Measurements from ENCODE around the gene TMEM190. TPM values are rescaled to one million over a fixed set of nuclear protein-coding genes. Genes with fewer than 3 reads are reported as not detected.

The TMEM190 gene
- total and polyA plus RNA-seq, 5 donors from 2014 or later = not detected

- H3K27me3 ChIP-seq (ENCODE audit: control insufficient read depth, insufficient read depth, low read length) = no peaks in the 10 kb centered on the region
- no peaks in the 10 kb centered on the region for H3K36me3 ChIP-seq (ENCODE audit: control insufficient read depth, insufficient read depth, low read length)
- no peak overlapping the region for H3K4me3 ChIP-seq (ENCODE audit: low read depth, low read length)
- peak overlapping the region; percentile 71 to 93 (median 83) for H3K4me3 Mint-ChIP-seq
- DNase-seq = peak in 1 of 3 donors; percentile 24
- H3K27me3 Mint-ChIP-seq = peaks cover 35% of the 10 kb centered on the region
- no peaks in the 10 kb centered on the region for H3K9me3 ChIP-seq (ENCODE audit: control insufficient read depth in 2 of 2, low read length in 2 of 2)
- ATAC-seq (ENCODE audit: low read depth in 2 of 2) = no peak
- peak overlapping the region in 2 of 3 donors; percentile 83 to 100 for H3K27ac Mint-ChIP-seq
- peaks cover 5 to 28% (median 14%) of the 10 kb centered on the region in 4 donors for H3K4me1 Mint-ChIP-seq
- H3K9me3 Mint-ChIP-seq = peaks cover 0 to 1% (median 0%) of the 10 kb centered on the region in 7 donors
- H3K4me1 ChIP-seq (ENCODE audit: control insufficient read depth, insufficient read depth, low read length, poor library complexity, severe bottlenecking) = peaks cover 27% of the 10 kb centered on the region
- H3K36me3 Mint-ChIP-seq = peaks cover 11% of the 10 kb centered on the region
- H3K27ac ChIP-seq (ENCODE audit: insufficient read depth, low read length, poor library complexity, severe bottlenecking) = peak overlapping the region; percentile 89
Measured at GRCh38 chr19:55340784-55341147, 35.9 kb upstream of the TMEM190 start.

GRCh38 chr19:55341171-55341588 lies 35.4 kb upstream of the TMEM190 start:
- H3K27ac ChIP-seq (ENCODE audit: insufficient read depth, low read length, poor library complexity, severe bottlenecking) = peak overlapping the region; percentile 89

GRCh38 chr19:55341595-55342531 lies 34.8 kb upstream of the TMEM190 start:
- H3K4me1 ChIP-seq (ENCODE audit: control insufficient read depth, insufficient read depth, low read length, poor library complexity, severe bottlenecking) = peaks cover 27% of the 10 kb centered on the region
- Mint-ChIP-seq H3K27ac (peak overlapping the region in 1 of 3 donors; percentile 59), H3K9me3 (peaks cover 0 to 1% (median 0%) of the 10 kb centered on the region in 7 donors), H3K36me3 (peaks cover 11% of the 10 kb centered on the region), H3K4me1 (peaks cover 5 to 28% (median 14%) of the 10 kb centered on the region in 4 donors), H3K4me3 (peak overlapping the region; percentile 71 to 85 (median 78)), H3K27me3 (peaks cover 24% of the 10 kb centered on the region)
- DNase-seq (no peak), ATAC-seq (ENCODE audit: low read depth in 2 of 2) (no peak)
- no peak overlapping the region for H3K4me3 ChIP-seq (ENCODE audit: low read depth, low read length)
- no peaks in the 10 kb centered on the region for H3K27me3 ChIP-seq (ENCODE audit: control insufficient read depth, insufficient read depth, low read length)
- H3K36me3 ChIP-seq (ENCODE audit: control insufficient read depth, insufficient read depth, low read length) = no peaks in the 10 kb centered on the region
- H3K9me3 ChIP-seq (ENCODE audit: control insufficient read depth in 2 of 2, low read length in 2 of 2) = no peaks in the 10 kb centered on the region
- no peak overlapping the region for H3K27ac ChIP-seq (ENCODE audit: insufficient read depth, low read length, poor library complexity, severe bottlenecking)

More at GRCh38 chr19:55341171-55341588, 35.4 kb upstream of the TMEM190 start:
- no peaks in the 10 kb centered on the region for H3K36me3 ChIP-seq (ENCODE audit: control insufficient read depth, insufficient read depth, low read length)
- H3K27me3 ChIP-seq (ENCODE audit: control insufficient read depth, insufficient read depth, low read length) = no peaks in the 10 kb centered on the region
- no peaks in the 10 kb centered on the region for H3K9me3 ChIP-seq (ENCODE audit: control insufficient read depth in 2 of 2, low read length in 2 of 2)
- Mint-ChIP-seq H3K27ac (peak overlapping the region in 2 of 3 donors; percentile 83 to 100), H3K4me1 (peaks cover 5 to 28% (median 14%) of the 10 kb centered on the region in 4 donors), H3K9me3 (peaks cover 0 to 1% (median 0%) of the 10 kb centered on the region in 7 donors), H3K27me3 (peaks cover 31% of the 10 kb centered on the region), H3K4me3 (peak overlapping the region; percentile 71 to 93 (median 83)), H3K36me3 (peaks cover 11% of the 10 kb centered on the region)
- H3K4me1 ChIP-seq (ENCODE audit: control insufficient read depth, insufficient read depth, low read length, poor library complexity, severe bottlenecking) = peaks cover 27% of the 10 kb centered on the region
- ATAC-seq (ENCODE audit: low read depth in 2 of 2) (no peak), DNase-seq (peak; percentile 13 to 62 (median 44))
- no peak overlapping the region for H3K4me3 ChIP-seq (ENCODE audit: low read depth, low read length)

GRCh38 chr19:55344444-55344843 lies 32.2 kb upstream of the TMEM190 start:
- no peak for DNase-seq
- Mint-ChIP-seq H3K27ac (no peak overlapping the region), H3K4me1 (peaks cover 0 to 19% (median 7%) of the 10 kb centered on the region in 4 donors), H3K4me3 (no peak overlapping the region), H3K36me3 (peaks cover 11% of the 10 kb centered on the region), H3K27me3 (peaks cover 8% of the 10 kb centered on the region), H3K9me3 (peaks cover 0 to 2% (median 0%) of the 10 kb centered on the region in 7 donors)
- peaks cover 15% of the 10 kb centered on the region for H3K4me1 ChIP-seq (ENCODE audit: control insufficient read depth, insufficient read depth, low read length, poor library complexity, severe bottlenecking)
- H3K36me3 ChIP-seq (ENCODE audit: control insufficient read depth, insufficient read depth, low read length) = no peaks in the 10 kb centered on the region
- no peaks in the 10 kb centered on the region for H3K9me3 ChIP-seq (ENCODE audit: control insufficient read depth in 2 of 2, low read length in 2 of 2)
- H3K27me3 ChIP-seq (ENCODE audit: control insufficient read depth, insufficient read depth, low read length) = no peaks in the 10 kb centered on the region
- H3K4me3 ChIP-seq (ENCODE audit: low read depth, low read length) = no peak overlapping the region
- ATAC-seq (ENCODE audit: low read depth in 2 of 2) = no peak
- H3K27ac ChIP-seq (ENCODE audit: insufficient read depth, low read length, poor library complexity, severe bottlenecking) = no peak overlapping the region

GRCh38 chr19:55345101-55345817 lies 31.4 kb upstream of the TMEM190 start:
- Histone ChIP-seq H3K27ac (ENCODE audit: insufficient read depth, low read length, poor library complexity, severe bottlenecking) (no peak overlapping the region), H3K4me1 (ENCODE audit: control insufficient read depth, insufficient read depth, low read length, poor library complexity, severe bottlenecking) (peaks cover 12% of the 10 kb centered on the region), H3K36me3 (ENCODE audit: control insufficient read depth, insufficient read depth, low read length) (no peaks in the 10 kb centered on the region), H3K9me3 (ENCODE audit: control insufficient read depth in 2 of 2, low read length in 2 of 2) (no peaks in the 10 kb centered on the region), H3K4me3 (ENCODE audit: low read depth, low read length) (no peak overlapping the region), H3K27me3 (ENCODE audit: control insufficient read depth, insufficient read depth, low read length) (no peaks in the 10 kb centered on the region)
- DNase-seq (no peak), ATAC-seq (ENCODE audit: low read depth in 2 of 2) (no peak)
- Mint-ChIP-seq H3K27ac (no peak overlapping the region), H3K27me3 (peaks cover 4% of the 10 kb centered on the region), H3K4me3 (no peak overlapping the region), H3K9me3 (peaks cover 0 to 2% (median 0%) of the 10 kb centered on the region in 7 donors), H3K4me1 (peaks cover 0 to 14% (median 4%) of the 10 kb centered on the region in 4 donors), H3K36me3 (peaks cover 11% of the 10 kb centered on the region)

- Histone ChIP-seq H3K9me3 (ENCODE audit: control insufficient read depth in 2 of 2, low read length in 2 of 2) (no peaks in the 10 kb centered on the region), H3K27ac (ENCODE audit: insufficient read depth, low read length, poor library complexity, severe bottlenecking) (no peak overlapping the region), H3K36me3 (ENCODE audit: control insufficient read depth, insufficient read depth, low read length) (no peaks in the 10 kb centered on the region), H3K4me1 (ENCODE audit: control insufficient read depth, insufficient read depth, low read length, poor library complexity, severe bottlenecking) (peaks cover 4% of the 10 kb centered on the region), H3K27me3 (ENCODE audit: control insufficient read depth, insufficient read depth, low read length) (no peaks in the 10 kb centered on the region), H3K4me3 (ENCODE audit: low read depth, low read length) (no peak overlapping the region)
- Mint-ChIP-seq H3K27me3 (peaks cover 12% of the 10 kb centered on the region), H3K4me1 (peaks cover 0 to 8% (median 4%) of the 10 kb centered on the region in 4 donors), H3K36me3 (peaks cover 11% of the 10 kb centered on the region), H3K4me3 (no peak overlapping the region), H3K27ac (no peak overlapping the region), H3K9me3 (peaks cover 0 to 2% (median 0%) of the 10 kb centered on the region in 7 donors)
- DNase-seq (no peak), ATAC-seq (ENCODE audit: low read depth in 2 of 2) (no peak)
Measured at GRCh38 chr19:55345818-55346724, 30.6 kb upstream of the TMEM190 start.

All from CD4-positive, CD25-positive, alpha-beta regulatory T cell (primary cell).